HUES48 (cell line): ENCODE measurements around the gene PSMD8.
A peak's percentile ranks its signal among the peaks of the same experiment; 100 is the strongest.
"Not testable (repeated sequence)": the region's sequence is repeated elsewhere in the genome, so short reads cannot be mapped to it uniquely, and the experiment has no call there.

Source experiments
- H3K27ac ChIP-seq: one replicate; pipeline ENCODE4 v1.7.0; 2013; ENCODE audit warnings: low read depth, low read length, inconsistent platforms
- H3K27me3 ChIP-seq: 2 replicates; pipeline ENCODE4 v1.6.1; 2013; ENCODE audit warnings: mild to moderate bottlenecking, low read length; ENCODE audit not compliant: control insufficient read depth, insufficient read depth
- H3K36me3 ChIP-seq: 2 replicates; pipeline ENCODE4 v1.6.1; 2013; ENCODE audit warnings: low read length; ENCODE audit not compliant: control insufficient read depth, insufficient read depth
- H3K4me1 ChIP-seq: 2 replicates; pipeline ENCODE4 v1.6.1; 2013; ENCODE audit warnings: mild to moderate bottlenecking, low read length; ENCODE audit not compliant: control insufficient read depth, insufficient read depth
- H3K4me3 ChIP-seq: 2 replicates; pipeline ENCODE4 v1.5.1; 2013; ENCODE audit warnings: mild to moderate bottlenecking, low read depth, low read length
- H3K9ac ChIP-seq: 2 replicates; pipeline ENCODE4 v1.6.1; 2013; ENCODE audit warnings: mild to moderate bottlenecking, low read depth, low read length, moderate library complexity
- H3K9me3 ChIP-seq: 2 replicates; pipeline ENCODE4 v1.6.1; 2013; ENCODE audit warnings: low read length; ENCODE audit not compliant: control insufficient read depth, insufficient read depth

PSMD8 gene

GRCh38 chr19:38362076-38362945, 12.1 kb upstream of the PSMD8 start:
- peak overlapping the region; percentile 89 for H3K27ac ChIP-seq
- 0 out of 2 replicates have a peak, but pooled peaks cover 5% of the 10 kb centered on the region for H3K9me3 ChIP-seq
- no peak overlapping the region for H3K9ac ChIP-seq
- peaks cover 36% of the 10 kb centered on the region for H3K27me3 ChIP-seq
- no peaks in the 10 kb centered on the region for H3K36me3 ChIP-seq
- H3K4me3 ChIP-seq: peak overlapping the region; percentile 89
- no peaks in the 10 kb centered on the region for H3K4me1 ChIP-seq

DNA sequence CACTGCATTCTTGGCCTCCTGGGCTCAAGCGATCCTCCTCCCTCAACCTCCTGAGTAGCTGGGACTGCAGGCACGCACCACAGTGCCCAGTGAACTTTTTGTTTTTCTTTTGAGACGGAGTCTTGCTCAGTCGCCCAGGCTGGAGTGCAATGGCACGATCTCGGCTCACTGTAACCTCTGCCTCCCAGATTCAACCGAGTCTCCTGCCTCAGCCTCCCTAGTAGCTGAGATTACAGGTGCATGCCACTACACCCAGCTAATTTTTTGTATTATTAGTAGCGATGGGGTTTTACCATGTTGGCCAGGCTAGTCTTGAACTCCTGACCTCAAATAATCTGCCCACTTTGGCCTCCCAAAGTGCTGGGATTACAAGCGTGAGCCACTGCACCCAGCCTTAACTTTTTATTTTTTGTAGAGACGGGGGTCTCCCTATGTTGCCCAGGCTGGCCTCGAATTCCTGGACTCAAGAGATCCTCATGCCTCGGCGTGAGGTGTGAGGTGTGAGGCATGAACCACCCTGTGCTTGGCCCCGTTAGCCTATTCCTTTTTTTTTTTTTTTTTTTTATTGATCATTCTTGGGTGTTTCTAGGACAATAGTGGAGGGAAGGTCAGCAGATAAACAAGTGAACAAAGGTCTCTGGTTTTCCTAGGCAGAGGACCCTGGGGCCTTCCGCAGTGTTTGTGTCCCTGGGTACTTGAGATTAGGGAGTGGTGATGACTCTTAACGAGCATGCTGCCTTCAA, 11.3 kb upstream of the PSMD8 start:
- not testable (repeated sequence) for H3K9me3 ChIP-seq, H3K36me3 ChIP-seq, H3K27ac ChIP-seq, H3K4me1 ChIP-seq, H3K9ac ChIP-seq
- peaks cover 33% of the 10 kb centered on the region for H3K27me3 ChIP-seq
- H3K4me3 ChIP-seq: peak overlapping the region; percentile 89; the same call in 1 of the 2 replicates

DNA sequence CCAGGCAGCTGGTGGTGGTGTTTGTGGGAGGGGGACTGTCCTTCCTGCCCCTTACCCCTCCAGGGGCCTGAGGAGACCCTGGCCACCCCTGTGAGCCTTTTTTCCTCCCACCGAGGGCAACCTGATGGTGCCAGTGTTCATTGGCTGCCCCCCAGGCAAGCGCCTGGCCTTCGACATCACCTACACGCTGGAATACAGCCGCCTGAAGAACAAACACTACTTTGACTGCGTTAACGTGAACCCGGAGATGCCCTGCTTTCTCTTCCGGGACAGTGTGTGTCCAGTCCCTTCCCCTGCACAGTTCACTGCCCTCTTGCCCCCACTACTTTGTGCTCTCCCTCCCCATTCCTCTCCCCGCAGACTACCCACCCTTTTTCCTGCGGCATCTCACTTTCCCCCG, 7.3 kb upstream of the PSMD8 start:
- Histone ChIP-seq H3K36me3 (no peaks in the 10 kb centered on the region), H3K9ac (no peak overlapping the region), H3K27me3 (no peaks in the 10 kb centered on the region), H3K9me3 (0 out of 2 replicates have a peak, but pooled peaks cover 5% of the 10 kb centered on the region), H3K27ac (no peak overlapping the region), H3K4me1 (no peaks in the 10 kb centered on the region), H3K4me3 (no peak overlapping the region)

DNA sequence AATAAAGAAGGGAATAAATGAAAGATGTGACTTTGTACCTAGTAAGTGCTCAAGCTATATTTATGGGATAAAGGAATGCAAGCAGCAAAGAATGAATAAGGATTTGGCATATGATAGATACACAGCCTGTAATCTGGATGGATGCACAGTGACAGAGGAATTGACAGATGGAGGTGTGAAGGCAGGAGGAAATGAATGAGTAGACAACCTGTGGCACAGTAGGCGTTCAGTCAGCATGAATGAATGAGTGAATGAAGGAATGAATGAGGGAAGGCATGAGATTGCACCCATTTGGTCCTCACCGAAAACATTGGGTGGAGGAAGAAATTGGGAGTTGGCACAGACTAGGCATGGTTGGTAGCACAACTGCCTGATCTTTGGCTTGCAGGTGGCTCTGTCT, 4.8 kb upstream of the PSMD8 start:
- H3K27ac ChIP-seq: no peak overlapping the region
- no peak overlapping the region for H3K4me3 ChIP-seq
- no peaks in the 10 kb centered on the region for H3K27me3 ChIP-seq
- H3K9ac ChIP-seq: no peak overlapping the region
- H3K4me1 ChIP-seq: no peaks in the 10 kb centered on the region
- 0 out of 2 replicates have a peak, but pooled peaks cover 5% of the 10 kb centered on the region for H3K9me3 ChIP-seq
- H3K36me3 ChIP-seq: no peaks in the 10 kb centered on the region

- Histone ChIP-seq H3K36me3 (no peaks in the 10 kb centered on the region), H3K4me1 (no peaks in the 10 kb centered on the region), H3K27ac (no peak overlapping the region), H3K9ac (no peak overlapping the region), H3K9me3 (no peaks in the 10 kb centered on the region), H3K27me3 (no peaks in the 10 kb centered on the region), H3K4me3 (no peak overlapping the region)
Observed at GRCh38 chr19:38370299-38370698, 4.1 kb upstream of the PSMD8 start.

GRCh38 chr19:38371081-38371480, 3.3 kb upstream of the PSMD8 start:
- no peaks in the 10 kb centered on the region for H3K9me3 ChIP-seq

GRCh38 chr19:38373907-38374331, 452 bp upstream of the PSMD8 start:
- H3K36me3 ChIP-seq: peaks cover 14% of the 10 kb centered on the region
- no peaks in the 10 kb centered on the region for H3K9me3 ChIP-seq
- peak overlapping the region; percentile 50 for H3K4me3 ChIP-seq
- peak overlapping the region; percentile 40 for H3K27ac ChIP-seq
- H3K4me1 ChIP-seq: no peaks in the 10 kb centered on the region
- no peak overlapping the region for H3K9ac ChIP-seq
- no peaks in the 10 kb centered on the region for H3K27me3 ChIP-seq

More at GRCh38 chr19:38371081-38371480, 3.3 kb upstream of the PSMD8 start:
- H3K36me3 ChIP-seq: no peaks in the 10 kb centered on the region
- no peak overlapping the region for H3K4me3 ChIP-seq
- no peaks in the 10 kb centered on the region for H3K27me3 ChIP-seq
- H3K4me1 ChIP-seq: no peaks in the 10 kb centered on the region
- no peak overlapping the region for H3K27ac ChIP-seq
- no peak overlapping the region for H3K9ac ChIP-seq

DNA sequence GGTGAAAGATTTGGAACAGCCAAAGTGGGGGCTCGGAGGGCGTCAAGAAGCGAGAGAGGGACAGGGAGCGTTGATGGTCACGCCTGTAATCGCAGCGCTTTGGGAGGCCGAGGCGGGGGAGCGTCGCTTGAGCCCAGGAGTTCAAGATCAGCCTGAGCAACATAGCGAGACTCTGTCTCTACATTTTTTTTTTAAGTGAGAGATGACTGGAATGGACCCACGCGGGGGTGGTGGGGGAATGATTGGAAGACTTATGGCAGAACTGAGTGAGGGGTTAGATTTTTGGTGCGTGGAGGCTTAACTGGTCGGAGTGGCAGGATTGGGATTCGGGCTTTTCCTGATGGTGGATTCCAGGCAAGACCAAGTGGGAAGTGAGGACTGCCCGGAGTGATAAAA, 725 bp downstream of the PSMD8 start:
- Histone ChIP-seq H3K9me3 (no peaks in the 10 kb centered on the region), H3K27ac (peak overlapping the region; percentile 91)

DNA sequence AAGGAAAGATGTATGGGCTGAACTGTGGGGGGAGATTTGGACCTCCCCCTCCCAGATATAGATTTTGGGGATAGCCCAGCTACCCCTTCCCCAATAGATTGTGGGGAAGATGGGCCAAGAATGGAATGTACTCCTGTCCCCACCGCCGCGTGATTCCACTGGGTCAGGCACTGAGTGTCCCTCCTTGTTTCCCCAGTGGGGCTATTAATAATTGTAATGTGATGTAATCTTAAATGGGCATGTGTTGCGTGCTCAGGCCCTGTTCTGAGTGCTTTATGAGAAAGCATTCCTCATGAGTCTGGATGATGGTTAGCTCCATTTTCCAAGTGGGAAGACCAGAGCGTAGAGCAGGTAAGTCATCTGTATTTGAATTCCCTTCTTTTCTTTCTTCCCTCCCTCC, 1.4 kb downstream of the PSMD8 start:
- H3K36me3 ChIP-seq: peaks cover 26% of the 10 kb centered on the region
- no peaks in the 10 kb centered on the region for H3K9me3 ChIP-seq
- H3K4me3 ChIP-seq: peak overlapping the region; percentile 94
- no peak overlapping the region for H3K27ac ChIP-seq
- H3K4me1 ChIP-seq: no peaks in the 10 kb centered on the region
- H3K27me3 ChIP-seq: no peaks in the 10 kb centered on the region
- no peak overlapping the region for H3K9ac ChIP-seq

More for the DNA sequence above, 725 bp downstream of the PSMD8 start:
- peak overlapping the region; percentile 94 for H3K4me3 ChIP-seq
- H3K36me3 ChIP-seq: peaks cover 23% of the 10 kb centered on the region
- H3K9ac ChIP-seq: peak overlapping the region; percentile 82
- no peaks in the 10 kb centered on the region for H3K4me1 ChIP-seq
- no peaks in the 10 kb centered on the region for H3K27me3 ChIP-seq

DNA sequence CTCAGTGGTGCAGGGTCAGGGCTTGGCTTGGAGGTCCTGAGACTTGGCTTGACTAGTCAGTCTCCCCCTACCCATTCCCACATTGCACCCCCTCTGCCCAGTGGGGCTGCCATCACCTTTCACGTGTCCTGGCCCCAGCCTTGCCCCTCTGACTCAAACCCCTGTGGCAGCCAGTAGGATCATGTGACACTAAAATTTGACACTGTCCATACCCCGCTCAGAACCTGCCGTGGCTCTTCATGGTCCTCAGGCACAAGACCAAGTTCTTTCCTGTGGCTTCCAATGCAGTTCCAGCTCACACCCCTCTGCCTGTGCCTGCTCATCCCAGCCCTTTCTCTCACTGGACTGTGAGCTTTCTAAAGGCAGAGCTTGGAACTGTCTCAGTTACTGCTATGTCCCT, 2.2 kb downstream of the PSMD8 start:
- Histone ChIP-seq H3K27ac (no peak overlapping the region), H3K4me3 (no peak overlapping the region), H3K9me3 (no peaks in the 10 kb centered on the region), H3K9ac (no peak overlapping the region), H3K4me1 (no peaks in the 10 kb centered on the region), H3K27me3 (no peaks in the 10 kb centered on the region), H3K36me3 (peaks cover 34% of the 10 kb centered on the region)

- Histone ChIP-seq H3K27ac (no peak overlapping the region), H3K9me3 (no peaks in the 10 kb centered on the region), H3K4me1 (no peaks in the 10 kb centered on the region), H3K27me3 (no peaks in the 10 kb centered on the region), H3K4me3 (no peak overlapping the region), H3K36me3 (peaks cover 39% of the 10 kb centered on the region), H3K9ac (no peak overlapping the region)
Observed at GRCh38 chr19:38377052-38377451, 2.7 kb downstream of the PSMD8 start.
